ENCODE data around the gene ANO2.
"Not testable (repeated sequence)": the region's sequence is repeated elsewhere in the genome, so short reads cannot be mapped to it uniquely, and the experiment has no call there.

The ANO2 gene

DNA sequence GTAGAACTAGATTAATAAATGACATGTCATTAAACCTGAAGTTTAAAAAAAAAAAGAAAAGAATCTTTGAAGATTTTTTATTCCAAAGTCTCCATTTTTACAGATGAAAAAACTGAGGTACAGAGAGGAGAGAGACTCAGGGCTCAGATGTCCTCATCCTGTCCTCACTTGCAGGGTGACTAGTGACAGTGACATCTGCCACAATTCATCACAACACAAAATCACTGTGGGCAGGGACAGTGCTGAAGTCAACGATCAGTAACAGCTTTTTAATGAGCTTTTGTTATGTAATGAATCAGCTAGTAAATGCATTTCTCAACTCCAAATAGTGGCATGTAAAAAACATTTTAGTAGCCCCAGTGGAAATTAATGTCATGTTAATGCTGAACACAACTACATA is 374.6 kb downstream of the ANO2 start:
- no peak for DNase-seq

DNA sequence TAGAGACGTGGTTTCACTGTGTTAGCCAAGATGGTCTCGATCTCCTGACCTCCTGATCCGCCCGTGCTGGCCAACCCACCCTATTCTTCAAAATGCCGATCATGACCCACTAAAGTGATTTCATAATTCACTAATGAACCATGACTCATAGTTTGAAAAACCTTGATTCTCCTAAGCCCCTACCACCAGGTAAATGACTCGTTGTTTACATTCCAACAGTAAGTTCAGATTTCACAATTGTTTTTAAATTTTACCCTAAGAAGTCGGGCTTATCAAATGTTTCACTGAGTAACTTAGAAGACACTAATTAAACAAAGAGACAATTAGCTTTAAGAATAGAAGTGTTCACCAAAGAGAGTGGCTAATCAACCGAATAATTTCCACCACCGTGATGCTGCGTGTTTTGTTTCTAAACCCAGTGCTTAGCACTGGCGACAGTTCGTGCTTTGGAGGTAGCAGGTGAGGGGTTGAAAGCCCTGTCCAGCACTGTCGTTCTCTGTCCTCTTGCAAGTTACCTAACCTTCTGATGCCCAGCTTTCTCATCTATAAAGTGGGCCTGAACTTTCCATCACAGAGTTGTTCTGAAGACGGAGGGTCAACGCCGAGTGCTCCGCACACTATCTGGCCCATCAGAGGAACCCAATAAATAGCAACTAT is 376.6 kb downstream of the ANO2 start:
- DNase-seq, result no peak

DNA sequence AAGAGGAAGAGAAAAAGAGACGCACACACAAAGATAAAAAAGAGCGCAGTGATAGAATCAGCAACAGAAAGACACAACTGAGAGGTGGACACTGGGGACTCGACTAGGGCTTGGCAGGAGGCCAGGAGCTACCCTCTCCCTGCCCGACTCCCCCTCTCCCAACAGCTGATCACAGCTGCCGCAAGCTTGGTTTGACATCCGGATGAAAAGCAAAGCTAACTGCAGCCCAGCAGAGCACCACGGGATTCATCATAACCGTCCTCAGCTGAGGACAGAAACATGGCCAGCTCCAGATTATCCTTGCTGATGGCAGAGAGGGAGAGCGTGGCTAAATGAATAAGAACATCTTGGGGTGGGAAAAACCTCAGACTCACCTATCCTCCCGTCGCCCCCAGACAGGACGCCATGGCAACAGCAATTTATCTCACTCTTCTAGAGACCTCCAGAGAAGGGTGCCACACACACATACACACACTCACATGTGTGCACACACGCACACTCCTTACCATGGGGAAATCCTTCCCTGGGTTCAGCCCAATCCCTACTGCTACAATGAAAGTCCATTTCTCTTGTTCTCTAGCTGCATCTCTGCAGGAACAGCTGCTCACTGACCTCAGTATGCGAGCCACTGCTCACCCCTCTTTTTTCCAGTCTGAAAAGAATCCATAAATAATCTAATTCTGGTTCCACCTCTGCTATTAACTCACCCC is 377.9 kb downstream of the ANO2 start:
- DNase-seq, result no peak

DNA sequence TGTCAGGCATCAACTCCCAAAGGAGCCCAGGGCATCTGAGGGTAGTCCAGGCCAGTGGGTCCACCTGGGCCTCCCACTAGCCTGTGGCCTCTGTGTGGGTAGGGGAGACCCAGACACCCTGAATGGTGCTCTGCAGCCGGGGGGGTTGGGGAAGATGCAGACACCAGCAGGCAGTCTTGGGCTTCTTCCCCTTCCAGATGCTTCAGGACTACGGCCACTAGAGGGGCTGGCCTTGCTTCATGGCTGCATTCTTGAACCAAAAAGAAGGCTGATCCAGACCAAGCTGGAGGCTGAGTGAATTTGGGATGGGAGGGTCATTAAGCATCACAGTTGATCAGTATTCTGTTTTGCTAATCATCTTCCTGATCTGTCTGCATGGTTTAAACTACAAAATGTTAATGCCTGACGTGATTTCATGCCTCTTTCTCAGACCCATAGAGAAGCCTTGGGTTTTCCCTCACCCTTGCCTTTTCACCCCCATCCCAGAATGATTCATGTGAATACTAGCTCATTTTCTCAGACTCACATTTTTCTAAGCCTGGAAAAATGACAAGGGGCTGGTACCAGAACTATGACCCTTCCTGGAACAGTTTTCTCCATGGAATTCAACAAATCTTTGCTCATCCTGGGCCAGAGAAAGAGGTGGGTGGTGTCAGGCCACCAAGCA is 379.0 kb downstream of the ANO2 start:
- DNase-seq, result no peak

DNA sequence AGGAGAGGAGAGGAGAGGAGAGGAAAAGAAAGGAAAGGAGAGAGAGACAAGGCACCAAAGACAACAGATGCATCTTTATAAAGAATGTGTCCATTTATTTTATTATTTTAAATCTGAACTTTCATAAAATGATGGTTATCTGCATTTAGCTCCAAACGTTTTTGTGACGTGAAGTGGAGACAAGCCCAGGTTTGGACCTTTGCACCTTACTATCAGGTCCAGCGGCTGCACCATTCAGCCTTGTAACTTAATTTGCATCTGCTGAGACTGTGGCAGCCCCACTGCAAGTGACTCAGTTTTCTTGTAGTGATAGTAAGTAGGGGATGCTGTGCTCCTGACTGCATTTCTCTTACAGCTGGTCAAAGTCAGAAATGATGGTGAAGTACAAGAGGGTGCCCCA is 382.5 kb downstream of the ANO2 start:
- DNase-seq, result no peak

DNA sequence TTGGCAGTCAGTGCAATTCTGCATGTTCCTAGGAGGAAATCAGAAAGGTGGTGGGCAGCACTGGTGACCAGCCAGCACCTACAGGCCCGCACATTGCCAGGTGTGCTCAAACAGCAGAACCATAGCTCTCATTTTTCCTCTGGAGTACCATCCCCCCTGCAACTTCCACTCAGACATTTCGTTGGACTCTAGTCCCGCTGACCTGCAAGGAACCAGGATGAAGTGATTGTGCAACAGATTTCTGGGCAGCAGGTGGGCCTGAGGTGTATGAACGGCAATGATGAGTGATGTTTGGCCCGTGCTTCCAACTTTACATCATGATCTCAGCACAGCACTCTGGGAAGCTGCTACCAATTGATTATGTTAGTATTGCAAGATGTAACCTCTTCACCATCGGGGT is 383.2 kb downstream of the ANO2 start:
- no peak for DNase-seq

DNA sequence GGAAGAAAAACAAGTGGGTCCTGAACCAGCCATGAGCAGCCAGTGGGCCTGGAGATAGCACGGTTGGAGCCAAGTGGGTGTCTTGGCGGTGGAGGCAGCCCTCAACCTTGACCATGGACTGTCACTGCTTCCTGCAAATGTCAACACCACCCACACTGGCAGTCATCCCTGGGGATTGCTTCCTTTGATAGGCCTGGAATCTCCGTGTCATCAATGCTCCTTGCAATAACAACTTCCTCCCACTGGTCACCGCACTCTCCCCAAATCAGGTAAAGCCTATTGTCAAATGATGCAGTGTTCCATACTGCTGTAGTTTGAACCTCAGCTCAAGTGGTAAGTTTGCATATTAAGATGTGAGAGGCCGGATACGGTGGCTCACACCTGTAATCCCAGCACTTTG is 384.0 kb downstream of the ANO2 start:
- no peak for DNase-seq

DNA sequence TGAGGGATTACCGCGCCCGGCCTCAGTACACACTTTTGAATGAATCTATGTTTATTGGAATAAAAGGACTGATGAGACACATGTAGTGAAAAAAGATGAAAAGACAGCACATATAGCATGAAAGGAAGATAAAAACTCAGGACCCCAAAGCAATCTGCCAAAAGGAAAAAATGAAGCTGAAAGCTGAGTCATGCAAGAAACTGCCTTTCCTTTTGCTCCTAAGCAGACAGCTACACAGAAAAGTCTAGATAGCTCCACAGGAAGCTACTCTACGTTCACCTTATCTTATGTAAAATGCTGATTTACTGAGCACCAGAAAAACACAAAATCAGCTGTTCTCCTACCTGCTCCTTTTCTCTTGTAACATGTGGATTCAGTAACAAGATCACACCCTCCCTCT is 384.8 kb downstream of the ANO2 start:
- no peak for DNase-seq

DNA sequence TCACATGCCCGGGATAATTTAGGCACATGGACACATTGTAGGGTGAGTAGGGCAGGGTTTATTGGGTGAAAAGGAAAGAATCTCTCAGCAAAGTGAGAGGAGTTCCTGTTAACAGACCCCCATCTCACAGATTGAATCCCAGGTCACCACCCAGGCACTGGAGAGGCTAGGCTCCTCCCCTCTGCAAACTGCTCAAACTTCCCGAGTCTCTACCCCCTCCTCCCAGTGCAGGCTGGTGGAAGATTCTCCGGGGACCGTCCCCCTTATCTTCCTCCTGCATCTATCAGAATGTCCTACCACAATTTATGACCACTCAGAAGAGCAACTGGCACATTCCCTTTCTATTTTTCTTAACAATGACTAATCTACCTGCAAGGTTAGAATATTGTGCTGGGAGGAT is 387.2 kb downstream of the ANO2 start:
- DNase-seq, result no peak

DNA sequence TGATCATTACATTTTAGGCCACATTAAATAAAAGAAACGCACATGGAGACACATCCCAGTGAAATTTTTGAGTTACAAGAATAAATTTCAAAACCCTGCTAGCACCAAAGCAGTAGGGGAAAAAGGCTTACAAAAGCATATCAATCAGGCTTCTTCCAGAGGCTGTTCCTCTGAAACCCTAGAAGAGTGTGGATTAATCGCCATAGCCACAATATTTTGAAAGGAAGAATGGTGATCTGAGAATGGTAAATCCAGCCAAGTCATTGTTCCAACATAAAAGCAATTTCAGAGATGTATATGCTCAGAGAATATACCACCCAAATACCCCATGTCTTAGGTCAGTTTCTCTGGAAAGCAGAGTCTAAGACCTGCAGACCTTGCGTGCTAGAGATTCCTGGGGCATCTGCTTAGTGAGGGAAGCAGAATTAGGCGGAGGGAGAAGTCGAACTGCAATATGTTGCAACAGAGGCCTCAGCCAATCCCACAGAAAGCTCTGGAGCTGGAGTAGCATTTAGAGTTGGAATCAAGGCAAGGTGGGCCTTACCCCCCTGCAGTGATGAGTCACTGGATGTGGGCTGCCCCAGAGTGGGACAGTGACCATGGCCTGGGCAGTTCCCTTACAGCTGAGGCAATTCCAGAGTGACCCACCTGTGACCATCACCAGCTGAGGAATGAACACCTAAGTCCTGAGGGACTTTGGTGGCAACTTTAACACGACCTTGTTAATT is 387.9 kb downstream of the ANO2 start:
- no peak for DNase-seq

DNA sequence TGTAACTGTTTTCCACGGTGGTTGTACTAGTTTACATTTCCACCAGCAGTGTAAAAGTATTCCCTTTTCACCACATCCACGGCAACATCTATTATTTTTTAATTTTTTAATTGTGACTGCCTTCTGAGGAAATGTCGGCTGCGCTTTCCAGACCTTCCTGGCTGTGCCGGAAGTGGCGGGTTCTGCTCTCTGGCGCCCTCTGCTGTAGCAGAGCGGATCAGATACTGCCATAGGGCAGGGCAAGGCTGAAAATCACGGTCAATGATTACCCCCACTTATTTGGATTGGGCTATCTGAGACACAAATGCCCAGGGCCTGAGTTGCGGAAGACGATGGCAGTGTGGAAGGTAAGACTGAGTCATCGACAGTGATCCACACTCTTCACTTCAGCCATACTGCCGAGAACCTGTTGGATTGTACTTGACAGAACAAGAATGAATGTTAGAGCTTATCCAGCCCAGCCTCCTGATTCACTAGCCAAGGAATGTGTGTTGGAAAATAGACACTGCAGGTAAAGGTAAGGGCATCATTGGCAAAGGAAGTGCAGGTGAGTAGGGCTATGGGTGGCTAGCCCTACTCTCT is 388.9 kb downstream of the ANO2 start:
- no peak for DNase-seq

DNA sequence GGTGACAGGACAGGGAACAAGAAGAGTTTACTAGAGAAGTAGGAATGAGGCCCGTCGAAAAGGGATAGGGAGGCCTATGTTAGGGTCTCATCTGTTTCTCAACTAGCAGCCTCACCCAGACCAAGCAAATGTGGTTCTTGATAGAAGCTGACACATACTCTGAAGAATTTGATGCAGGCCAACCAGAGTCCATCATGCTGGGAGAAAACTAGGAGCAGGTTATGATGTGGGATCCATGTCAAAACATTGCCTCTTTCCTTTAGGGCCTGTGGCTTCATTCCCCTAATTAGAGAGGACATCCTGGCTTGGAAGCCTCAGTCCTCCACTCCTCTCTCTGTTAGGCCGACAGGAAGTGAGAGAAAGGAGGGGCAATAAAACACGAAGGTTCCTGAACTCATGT is 390.3 kb downstream of the ANO2 start:
- DNase-seq, result no peak

DNA sequence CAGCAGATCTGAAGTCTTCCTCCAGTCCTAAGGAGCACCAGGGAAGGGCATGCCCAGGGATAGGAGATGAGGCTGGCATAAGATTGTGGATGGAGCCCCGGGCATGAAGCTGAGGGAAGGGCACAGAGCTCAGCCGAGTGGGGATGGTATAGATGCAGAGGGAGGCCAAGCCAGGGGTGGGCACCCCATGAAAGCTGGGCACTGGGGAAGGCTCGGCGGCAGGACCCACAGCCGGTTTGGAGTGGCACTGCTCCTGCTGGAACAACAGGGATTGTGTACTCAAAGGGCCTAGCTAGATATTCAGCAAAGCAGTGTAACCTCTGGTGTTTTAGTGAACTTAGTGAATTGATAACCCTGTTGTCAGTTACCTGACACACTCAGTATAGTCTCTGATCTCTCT is 396.0 kb downstream of the ANO2 start:
- DNase-seq, result no peak

DNA sequence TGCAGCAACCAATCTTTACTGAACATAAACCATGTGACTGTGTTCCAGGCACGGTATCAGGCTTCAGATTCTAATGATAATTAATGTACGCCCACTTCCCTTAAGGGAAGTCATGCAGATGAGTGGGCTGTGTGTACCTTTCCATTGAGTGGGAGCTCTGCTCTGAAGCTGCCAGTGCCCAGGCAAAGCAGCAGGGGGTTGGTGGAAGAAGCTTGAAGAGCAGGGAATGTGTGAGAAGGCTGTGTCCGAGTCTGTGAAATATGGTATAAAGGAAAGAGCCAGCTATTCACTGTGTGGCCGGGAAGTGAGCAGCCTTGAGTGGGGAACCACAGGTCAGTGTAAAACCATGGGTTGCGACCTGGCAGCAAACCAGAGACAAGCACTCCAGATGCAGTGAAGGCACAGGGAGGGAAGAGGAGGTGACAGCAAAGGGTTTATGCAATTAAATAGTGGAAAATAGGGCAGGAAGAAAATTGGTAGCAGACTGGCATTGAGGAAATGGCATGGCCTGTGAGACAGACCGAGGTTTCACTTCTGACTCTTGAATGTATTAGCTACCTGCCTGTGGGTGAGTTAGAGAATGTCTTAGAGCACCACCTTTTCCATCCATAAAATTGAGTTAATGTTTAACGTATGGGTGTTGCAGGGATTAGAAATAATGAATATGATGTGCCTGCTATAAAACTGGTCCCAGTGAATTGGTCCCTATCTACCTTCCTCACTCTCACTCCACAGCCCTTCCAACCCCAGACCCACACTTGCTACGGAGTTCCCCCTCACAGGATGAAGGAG is 396.7 kb downstream of the ANO2 start:
- DNase-seq, result no peak

DNA sequence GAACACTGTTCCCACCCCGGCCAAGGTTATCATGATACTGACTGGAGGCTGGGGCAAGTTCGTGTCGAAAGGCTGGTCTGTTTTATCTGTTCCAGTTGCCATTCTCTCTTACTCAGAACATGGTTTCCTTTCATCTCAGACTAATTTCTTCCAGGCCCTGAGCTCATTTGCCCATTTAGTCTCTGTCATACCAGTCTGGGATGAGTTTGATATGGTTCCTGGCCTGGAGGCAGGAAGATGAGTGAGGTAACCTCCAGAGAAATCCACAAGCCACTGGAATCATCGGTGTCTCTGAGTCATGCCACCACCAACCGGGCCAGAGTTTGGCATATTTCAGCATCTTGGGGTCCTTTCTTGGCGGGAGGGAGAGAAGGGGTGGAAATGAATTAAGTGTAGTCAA is 398.4 kb downstream of the ANO2 start:
- no peak for DNase-seq

DNA sequence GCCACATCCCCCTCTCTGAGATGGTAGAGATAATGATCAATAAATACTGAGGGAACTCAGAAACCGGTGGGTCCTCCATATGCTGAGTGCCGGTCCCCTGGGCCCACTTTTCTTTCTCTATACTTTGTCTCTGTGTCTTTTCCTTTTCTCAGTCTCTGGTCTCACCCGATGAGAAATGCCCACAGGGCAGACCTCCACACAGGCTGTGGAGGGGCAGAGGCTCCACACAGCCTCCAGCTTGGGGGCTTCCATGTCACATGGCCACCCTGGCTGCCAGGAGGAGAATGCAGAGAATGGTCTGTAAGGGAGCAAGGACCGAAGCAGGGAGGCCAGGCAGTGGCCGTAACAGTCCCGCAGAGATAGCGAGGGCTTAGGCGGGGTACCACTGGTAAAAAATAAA is 407.3 kb downstream of the ANO2 start:
- DNase-seq, result no peak

DNA sequence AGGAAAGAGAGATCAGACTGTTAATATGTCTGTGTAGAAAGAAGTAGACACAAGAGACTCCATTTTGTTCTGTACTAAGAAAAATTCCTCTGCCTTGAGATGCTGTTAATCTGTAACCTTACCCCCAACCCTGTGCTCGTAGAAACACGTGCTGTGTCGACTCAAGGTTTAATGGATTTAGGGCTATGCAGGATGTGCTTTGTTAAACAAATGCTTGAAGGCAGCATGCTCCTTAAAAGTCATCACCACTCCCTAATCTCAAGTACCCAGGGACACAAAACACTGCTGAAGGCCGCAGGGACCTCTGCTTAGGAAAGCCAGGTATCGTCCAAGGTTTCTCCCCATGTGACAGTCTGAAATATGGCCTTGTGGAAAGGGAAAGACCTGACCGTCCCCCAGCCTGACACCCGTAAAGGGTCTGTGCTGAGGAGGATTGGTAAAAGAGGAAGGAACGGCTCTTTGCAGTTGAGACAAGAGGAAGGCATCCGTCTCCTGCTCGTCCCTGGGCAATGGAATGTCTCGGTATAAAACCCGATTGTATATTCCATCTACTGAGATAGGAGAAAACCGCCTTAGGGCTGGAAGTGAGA is 407.9 kb downstream of the ANO2 start:
- not testable (repeated sequence) for DNase-seq

DNA sequence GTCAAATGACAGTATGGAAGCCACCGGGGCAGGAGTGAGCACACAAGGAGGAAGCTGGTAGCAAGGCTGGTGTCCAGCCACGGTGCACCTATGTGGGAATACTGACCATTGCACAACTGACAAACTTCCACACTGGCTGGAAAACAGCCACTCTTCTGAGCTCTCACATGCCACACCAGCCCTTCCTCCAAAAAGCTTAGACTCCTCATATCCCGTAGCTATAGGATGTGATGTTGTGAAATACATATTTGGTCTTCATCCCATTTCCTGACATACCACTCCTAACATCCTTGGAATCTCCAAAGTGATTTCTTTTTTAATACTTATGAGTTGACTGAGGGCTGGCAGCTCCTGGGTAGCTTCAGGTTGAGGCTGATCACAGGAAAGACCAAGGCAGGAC is 409.5 kb downstream of the ANO2 start:
- no peak for DNase-seq

DNA sequence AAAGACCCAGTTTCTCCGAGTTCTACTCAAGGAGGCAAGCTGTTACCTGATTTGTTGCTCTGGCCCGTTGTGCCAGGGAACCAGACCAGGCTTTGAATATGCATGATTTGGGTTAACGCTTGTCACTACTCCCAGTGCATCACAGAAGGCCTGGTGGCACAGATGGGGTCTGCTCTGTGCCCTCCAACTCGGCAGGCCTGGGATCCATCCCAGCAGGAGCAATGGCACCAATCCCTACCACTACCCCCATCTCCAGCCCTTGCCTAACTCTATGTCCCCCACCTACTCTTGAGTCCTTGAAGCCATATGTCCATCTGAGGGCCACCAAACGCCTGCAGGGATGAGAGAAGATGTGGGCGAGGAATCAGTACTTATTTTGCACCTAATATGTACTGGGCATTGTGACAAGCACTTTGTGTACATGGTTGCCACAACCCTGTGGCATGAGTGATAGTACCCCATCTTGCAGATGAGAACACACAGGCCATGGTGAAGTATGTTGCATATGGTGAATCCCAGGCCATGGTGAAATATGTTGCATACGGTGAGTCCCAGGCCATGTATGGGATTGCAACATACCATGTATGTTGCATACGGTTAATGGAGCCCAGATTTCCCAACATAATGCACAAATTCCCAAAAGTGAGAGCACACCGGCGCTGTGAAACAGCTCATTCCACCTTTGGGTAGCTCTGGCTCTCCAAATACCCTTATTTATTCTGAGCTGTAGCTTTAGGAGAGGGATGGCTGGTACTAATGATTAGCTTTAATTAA is 410.4 kb downstream of the ANO2 start:
- no peak for DNase-seq

DNA sequence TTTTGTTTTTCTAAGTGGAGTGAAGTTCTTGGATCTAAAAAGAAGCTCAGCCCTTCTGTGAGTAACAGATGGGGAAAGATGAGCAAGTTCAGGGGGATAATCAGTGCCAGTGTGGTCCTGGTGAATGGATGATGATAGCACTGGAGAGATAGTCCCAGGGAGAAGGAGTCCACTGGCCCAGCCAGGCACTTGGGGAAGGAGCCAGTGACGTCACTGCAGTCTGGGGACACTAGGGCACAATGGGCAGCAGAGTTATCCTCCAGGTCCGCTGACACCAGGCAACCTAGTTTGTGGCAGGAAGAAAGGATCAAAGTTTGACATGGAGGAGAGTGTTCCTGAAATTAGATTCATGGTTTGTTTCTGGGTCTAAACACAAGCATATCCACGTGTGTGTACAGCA is 411.7 kb downstream of the ANO2 start:
- no peak for DNase-seq

DNA sequence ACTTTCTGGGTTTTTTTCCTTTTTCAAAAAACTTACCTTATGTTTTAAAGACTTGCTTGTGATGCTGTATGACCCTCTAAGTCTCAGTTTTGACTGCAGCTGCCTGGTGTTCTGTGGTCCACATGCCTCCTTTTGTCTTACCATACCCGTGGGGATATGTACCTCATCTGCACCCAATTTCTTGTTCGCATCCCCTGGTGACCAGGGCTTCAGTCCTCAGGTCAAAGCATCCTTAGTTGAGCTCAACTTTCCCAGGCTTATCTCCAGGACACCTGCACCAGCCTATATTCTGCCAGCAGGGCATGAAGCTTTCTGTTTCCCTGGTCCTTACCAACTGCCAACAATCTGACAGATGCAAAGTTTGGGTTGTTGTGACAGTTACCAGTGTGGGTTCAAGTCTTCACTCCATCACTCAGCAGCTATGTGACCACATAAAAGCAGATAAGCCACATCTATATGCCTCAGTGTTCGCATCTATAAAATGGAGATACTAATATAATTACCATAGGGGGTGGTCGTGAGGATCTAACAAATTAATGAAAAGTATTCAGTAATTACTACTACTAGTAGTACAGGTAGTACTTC is 419.2 kb downstream of the ANO2 start:
- no peak for DNase-seq

Measured in NCI-H446 treated with DMSO at 0.1 percent for 48 hours (cell line).